ENCODE results near the gene LRRC2.
"Not testable (repeated sequence)": the region's sequence is repeated elsewhere in the genome, so short reads cannot be mapped to it uniquely, and the experiment has no call there.

LRRC2 gene, protein sequence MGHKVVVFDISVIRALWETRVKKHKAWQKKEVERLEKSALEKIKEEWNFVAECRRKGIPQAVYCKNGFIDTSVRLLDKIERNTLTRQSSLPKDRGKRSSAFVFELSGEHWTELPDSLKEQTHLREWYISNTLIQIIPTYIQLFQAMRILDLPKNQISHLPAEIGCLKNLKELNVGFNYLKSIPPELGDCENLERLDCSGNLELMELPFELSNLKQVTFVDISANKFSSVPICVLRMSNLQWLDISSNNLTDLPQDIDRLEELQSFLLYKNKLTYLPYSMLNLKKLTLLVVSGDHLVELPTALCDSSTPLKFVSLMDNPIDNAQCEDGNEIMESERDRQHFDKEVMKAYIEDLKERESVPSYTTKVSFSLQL

GRCh38 chr3:46566040-46566641, at the start of gene LRRC2:
TSS of gene LRRC2 (minus strand) at chr3:46566302. CDS start at chr3:46551591, 14,711 bp downstream.
- DNase-seq (ENCODE audit: low read depth, low spot score): no peak

DNA sequence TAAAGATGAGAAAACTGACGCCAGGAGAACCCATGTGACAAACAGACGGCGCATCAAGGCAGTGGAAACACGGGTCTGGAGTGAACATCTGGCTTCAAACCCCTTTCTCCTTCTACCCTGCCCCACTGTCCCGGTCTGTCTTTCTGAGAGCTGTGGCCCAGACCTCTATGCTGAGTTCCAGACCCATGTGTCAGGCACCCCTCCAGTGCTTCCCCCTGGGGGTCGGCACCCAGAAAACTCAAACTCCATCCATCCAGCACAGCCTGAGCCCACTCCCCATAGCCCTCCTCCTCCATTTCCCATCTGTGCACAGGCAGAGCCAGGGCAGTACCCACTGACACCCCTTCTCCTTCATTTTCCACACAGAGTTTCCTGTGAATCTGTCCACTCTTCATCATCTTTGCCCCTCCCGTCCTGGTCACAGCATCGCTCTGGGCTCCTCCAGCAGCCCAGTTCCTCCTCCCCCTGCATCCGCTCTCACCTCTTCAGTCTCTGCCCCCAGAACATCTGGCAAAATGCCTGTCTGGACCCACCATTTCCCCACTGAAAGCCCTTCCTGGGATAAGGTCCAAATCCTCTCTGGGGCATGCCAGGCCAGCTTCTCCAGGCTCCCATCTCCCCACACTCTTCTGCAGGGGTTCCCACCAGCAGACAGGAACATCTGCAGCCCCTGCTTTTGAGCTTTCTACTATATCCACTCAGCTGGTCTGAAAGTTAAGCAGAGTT, 49.1 kb upstream of the LRRC2 start:
- DNase-seq (ENCODE audit: low read depth, low spot score): no peak

DNA sequence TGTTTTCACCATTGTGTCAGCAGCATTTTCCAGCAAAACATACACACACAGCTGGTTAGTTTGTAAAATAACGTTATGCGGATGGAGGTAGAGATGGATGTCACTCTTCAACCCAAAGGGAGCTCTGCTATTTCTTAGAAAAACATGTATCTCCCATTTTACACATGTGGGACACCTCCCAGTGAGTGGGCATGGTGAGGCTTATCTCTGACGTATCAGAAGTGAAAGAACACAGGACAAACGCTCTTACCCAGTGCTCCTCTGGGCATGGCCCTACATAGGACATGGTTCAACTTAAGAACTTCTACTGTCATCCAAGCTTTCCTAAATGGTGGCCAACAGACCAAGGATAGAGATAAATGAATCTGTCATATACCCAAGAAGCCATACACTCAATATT, 48.3 kb upstream of the LRRC2 start:
- no peak for DNase-seq (ENCODE audit: low read depth, low spot score)

DNA sequence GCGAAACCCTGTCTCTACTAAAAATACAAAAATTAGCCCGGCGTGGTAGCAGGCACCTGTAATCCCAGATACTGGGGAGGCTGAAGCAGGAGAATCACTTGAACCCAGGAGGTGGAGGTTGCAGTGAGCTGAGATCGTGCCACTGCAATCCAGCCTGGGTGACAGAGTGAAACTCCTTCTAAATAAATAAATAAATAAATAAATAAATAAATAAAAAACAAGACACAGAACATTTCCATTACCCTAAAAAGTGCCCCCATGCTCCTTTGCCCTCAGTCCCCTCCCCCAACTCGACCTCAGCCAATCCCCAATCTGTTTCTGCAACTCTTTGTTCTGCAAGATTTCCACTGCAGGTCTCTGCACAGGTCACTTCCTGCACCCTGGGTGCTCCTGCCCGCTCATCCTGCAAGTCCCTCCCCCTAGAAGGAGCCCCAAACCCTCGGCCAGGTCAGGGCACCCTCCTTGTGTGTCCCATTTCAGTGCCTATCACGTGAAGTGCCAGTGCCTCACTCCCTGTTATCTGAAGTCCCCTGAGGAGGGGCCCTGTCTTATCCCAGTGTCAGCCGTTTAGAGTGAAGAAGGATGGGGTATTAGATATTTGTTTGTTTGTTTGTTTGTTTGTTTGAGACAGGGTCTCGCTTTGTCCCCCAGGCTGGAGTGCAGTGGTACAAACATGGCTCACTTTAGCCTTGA, 47.4 kb upstream of the LRRC2 start:
- DNase-seq (ENCODE audit: low read depth, low spot score): no peak

GRCh38 chr3:46612324-46612723, 46.2 kb upstream of the LRRC2 start, which contains the start of gene FAM240A:
TSS of gene FAM240A (plus strand) at chr3:46612525. CDS start at chr3:46612684, 159 bp downstream.
- DNase-seq (ENCODE audit: low read depth, low spot score): no peak

DNA sequence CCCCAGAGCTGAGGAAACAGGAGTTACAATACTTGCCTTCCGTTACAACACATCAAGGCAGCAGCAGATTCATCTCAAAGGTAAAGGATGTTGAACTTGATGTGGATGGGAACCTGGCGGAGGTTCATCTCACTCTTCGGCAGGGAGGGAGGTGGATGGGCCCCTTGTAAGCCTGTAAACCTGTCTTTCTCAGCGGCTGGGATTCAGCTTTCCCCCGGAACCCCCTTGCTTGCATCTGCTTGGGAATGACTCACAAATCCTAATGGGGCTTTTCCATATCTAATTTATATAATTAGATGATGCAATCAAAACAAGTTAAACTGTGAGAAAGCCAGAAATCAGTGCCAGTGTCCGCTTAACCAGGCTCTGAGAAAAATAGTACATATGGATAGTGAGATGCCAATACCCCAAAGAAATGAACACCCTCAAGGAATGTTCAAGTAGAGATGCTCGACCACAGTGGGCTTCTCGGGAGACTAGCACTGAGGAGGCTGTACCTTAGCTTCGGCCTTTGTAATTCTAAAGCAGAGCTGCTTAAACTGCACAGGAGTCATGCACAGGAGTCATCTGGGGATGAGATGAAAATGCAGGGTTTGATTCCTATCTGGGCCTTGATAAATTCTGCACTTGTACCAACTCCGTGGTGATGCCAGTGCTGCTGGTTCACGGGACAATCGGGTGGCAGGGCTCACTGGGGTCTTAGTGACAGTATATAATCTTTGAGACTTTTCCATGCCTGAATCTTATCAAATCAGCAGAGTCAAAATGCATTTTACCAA, 44.0 kb upstream of the LRRC2 start:
- no peak for DNase-seq (ENCODE audit: low read depth, low spot score)

DNA sequence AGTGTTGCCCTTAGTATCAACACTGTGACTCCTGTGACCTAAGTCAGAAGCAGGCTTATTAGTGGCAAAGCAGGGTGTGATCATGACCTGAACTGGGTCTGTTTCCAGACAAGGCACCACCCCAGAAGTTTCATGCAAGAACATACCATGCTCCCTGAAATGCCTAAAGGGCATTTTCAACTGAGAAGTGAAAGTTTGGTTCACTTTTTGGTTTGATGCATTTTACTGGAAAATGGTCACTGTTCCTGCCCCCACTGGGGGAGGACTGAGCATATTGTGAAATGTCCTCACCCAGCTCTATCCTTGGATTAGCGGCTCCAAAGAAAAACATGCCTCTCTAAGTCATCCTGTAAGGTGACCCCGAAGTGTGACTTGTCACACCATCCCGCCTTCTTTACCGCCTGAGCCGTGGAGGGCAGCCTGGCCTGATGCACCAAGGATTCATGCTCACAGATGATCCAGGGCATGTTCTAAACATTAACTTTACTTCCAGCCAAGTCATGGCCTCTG, 43.2 kb upstream of the LRRC2 start:
- no peak for DNase-seq (ENCODE audit: low read depth, low spot score)

GRCh38 chr3:46607603-46608028, 41.5 kb upstream of the LRRC2 start:
- no peak for DNase-seq (ENCODE audit: low read depth, low spot score)

GRCh38 chr3:46604127-46604526, 38.0 kb upstream of the LRRC2 start:
- DNase-seq (ENCODE audit: low read depth, low spot score): no peak

DNA sequence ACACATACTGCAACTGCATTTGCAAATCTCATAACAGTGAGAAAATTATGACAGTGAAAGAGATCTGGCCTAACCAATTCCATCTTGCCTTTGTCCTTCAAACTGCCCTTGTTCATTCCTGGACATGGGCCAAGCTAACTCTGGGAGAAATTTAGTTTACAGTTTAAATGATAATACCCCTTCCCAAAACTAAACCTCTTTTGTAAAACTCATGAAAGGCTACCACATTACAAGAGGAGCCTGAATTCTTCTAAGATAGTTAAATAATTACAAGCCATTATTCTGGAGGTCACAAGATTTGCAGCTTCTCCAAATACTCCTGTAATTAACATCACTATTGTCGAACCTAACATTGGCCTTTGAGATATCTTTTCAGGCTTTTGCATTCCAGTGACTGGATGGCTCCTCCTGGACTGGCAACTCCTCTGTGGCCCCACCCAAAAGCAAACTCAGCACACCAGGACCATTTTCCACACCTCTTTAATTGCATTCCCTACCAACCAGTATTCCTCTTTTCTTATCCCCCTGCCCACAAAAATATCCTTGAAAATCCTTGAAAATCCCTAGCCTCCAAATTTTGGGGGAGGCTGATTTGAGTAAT, 37.4 kb upstream of the LRRC2 start:
- no peak for DNase-seq (ENCODE audit: low read depth, low spot score)

GRCh38 chr3:46599590-46599989, 33.5 kb upstream of the LRRC2 start:
- DNase-seq (ENCODE audit: low read depth, low spot score): no peak

DNA sequence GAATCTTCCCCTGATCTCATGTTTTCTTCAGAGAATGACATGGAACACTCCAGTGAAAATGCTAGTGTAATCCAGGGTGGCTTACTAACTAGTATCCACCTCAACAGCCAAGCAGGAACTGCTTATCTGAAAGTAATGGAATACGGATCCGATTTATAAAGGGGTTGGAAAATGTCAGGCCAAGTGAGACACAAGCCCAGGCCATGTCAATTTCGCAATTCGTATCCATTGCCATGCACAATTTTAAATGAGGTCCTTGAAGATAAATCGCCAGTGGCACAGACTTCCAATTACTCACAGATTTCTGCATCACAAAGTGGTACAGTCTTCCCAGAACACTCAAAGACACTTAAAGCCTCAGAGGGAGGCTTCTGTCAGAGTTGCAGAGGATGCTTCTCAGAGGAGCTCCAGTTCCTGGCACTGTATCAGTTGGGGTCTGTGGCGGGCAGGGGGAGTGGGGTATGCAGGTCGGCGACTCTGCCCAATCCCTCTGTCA, 29.8 kb upstream of the LRRC2 start:
- DNase-seq (ENCODE audit: low read depth, low spot score): no peak

- DNase-seq (ENCODE audit: low read depth, low spot score): no peak
Measured at GRCh38 chr3:46594723-46595122, 28.6 kb upstream of the LRRC2 start.

GRCh38 chr3:46593979-46594378, 27.9 kb upstream of the LRRC2 start:
- no peak for DNase-seq (ENCODE audit: low read depth, low spot score)

GRCh38 chr3:46593274-46593862, 27.3 kb upstream of the LRRC2 start:
- no peak for DNase-seq (ENCODE audit: low read depth, low spot score)

GRCh38 chr3:46587268-46587667, 21.2 kb upstream of the LRRC2 start:
- DNase-seq (ENCODE audit: low read depth, low spot score): not testable (repeated sequence)

GRCh38 chr3:46586738-46587246, 20.7 kb upstream of the LRRC2 start:
- no peak for DNase-seq (ENCODE audit: low read depth, low spot score)

GRCh38 chr3:46585799-46586693, 19.9 kb upstream of the LRRC2 start:
- DNase-seq (ENCODE audit: low read depth, low spot score): no peak
